Gastrocnemius medialis (tissue), 4 donors: Measurements from ENCODE around the gene CNTN4.

Source experiments
- CTCF ChIP-seq, 5 experiments: fragments of 450-650 bp in 3 of 5; fragments of 200-600 bp in 2 of 5; sonication (generic) in 2 of 5; IDR thresholded peaks in 4 of 5; conservative IDR thresholded peaks in 1 of 5; 1 replicate in 4 of 5; 2 replicates in 1 of 5; pipeline ENCODE4 v1.5.1; 2016 to 2019; ENCODE audit warnings: antibody characterized with exemption in 5 of 5, mild to moderate bottlenecking in 3 of 5, moderate library complexity in 3 of 5
- POLR2A ChIP-seq, 2 donors: fragments of 450-650 bp; IDR thresholded peaks; one replicate each; pipeline ENCODE4 v1.6.1; 2017; ENCODE audit warnings: antibody characterized with exemption in 2 of 2, mild to moderate bottlenecking in 2 of 2, moderate library complexity in 2 of 2

- TF ChIP-seq POLR2A (IDR thresholded peaks at IDR 0.05) = no peak
- no peak for TF ChIP-seq CTCF (IDR thresholded peaks at IDR 0.05 in 4 of 5, conservative IDR thresholded peaks at IDR 0.05 in 1 of 5)
Observed at GRCh38 chr3:3102751-3103150, 1004.1 kb downstream of the CNTN4 start.
